HepG2 (cell line): ENCODE measurements around the gene PHEX. TPM values are rescaled to one million over a fixed set of nuclear protein-coding genes. Genes with fewer than 3 reads are reported as not detected.

Experiments used
- HHEX ChIP-seq: IDR thresholded peaks from 2 replicates; pipeline ENCODE4 v1.6.1; 2016; ENCODE audit warnings: control low read depth
- HNF4A ChIP-seq: sonication (generic); formaldehyde crosslinking; IDR thresholded peaks from 2 replicates; pipeline ENCODE4 v1.4.0; 2020; ENCODE audit warnings: missing genetic modification reagents
- ZNF253 ChIP-seq: sonication (generic); formaldehyde crosslinking; IDR thresholded peaks from 2 replicates; pipeline ENCODE4 v1.8.0; 2022; ENCODE audit warnings: mild to moderate bottlenecking, missing genetic modification reagents, borderline replicate concordance
- ZNF558 ChIP-seq: sonication (generic); formaldehyde crosslinking; IDR thresholded peaks from 2 replicates; pipeline ENCODE4 v1.9.0; 2022; ENCODE audit warnings: mild to moderate bottlenecking, missing genetic modification reagents, borderline replicate concordance
- polyA plus RNA-seq, 8 experiments: library from polyadenylated mRNA; depleted of rRNA in 3 of 8; stranded (reverse) in 7 of 8; unstranded in 1 of 8; fragments of >200 nt; fragmentation: Illumina TruSeq in 4 of 8; extraction: Trizol in 4 of 8; gene quantifications; 2 replicates each; pipeline versions ENCODE4 v1.2.1 to v1.2.3, GENCODE V29; 2011 to 2016; ENCODE audit warnings: low read depth in 4 of 8, missing spikeins in 1 of 8, mixed read lengths in 1 of 8; ENCODE audit not compliant: insufficient read depth in 1 of 8
- total RNA-seq, 5 experiments: library from RNA; depleted of rRNA; stranded (reverse); fragments of >200 nt; fragmentation: Illumina TruSeq; extraction: Trizol; gene quantifications; 2 replicates each; pipeline ENCODE4 v1.2.3, GENCODE V29; 2016; ENCODE audit warnings: low read depth in 1 of 5
- TF ChIP-seq, protein P1 (sequence below): sonication (generic); formaldehyde crosslinking; IDR thresholded peaks from 2 replicates; pipeline ENCODE4 v1.8.0; 2022; ENCODE audit warnings: missing genetic modification reagents, mild to moderate bottlenecking, inconsistent platforms, borderline replicate concordance
- TF ChIP-seq, protein P2 (sequence below), 2 experiments: sonication (generic) in 1 of 2; formaldehyde crosslinking in 1 of 2; IDR thresholded peaks; 2 replicates each; pipeline versions ENCODE4 v1.4.0 to v1.6.1; 2016 to 2020; ENCODE audit warnings: borderline replicate concordance in 1 of 2, low read depth in 1 of 2, mild to moderate bottlenecking in 1 of 2, missing genetic modification reagents in 1 of 2
- TF ChIP-seq, protein P3 (sequence below): fragments of 450-650 bp; IDR thresholded peaks from 2 replicates; pipeline ENCODE4 v1.6.1; 2017
- TF ChIP-seq, protein P4 (sequence below): sonication (generic); formaldehyde crosslinking; IDR thresholded peaks from 2 replicates; pipeline ENCODE4 v1.9.0; 2021; ENCODE audit warnings: missing genetic modification reagents, borderline replicate concordance

The PHEX gene
- total and polyA plus RNA-seq, 2 of the 13 experiments (the other 11 are each of a cell fraction or from before 2014, with no cell fraction given), result 0.01 to 0.27 TPM

DNA sequence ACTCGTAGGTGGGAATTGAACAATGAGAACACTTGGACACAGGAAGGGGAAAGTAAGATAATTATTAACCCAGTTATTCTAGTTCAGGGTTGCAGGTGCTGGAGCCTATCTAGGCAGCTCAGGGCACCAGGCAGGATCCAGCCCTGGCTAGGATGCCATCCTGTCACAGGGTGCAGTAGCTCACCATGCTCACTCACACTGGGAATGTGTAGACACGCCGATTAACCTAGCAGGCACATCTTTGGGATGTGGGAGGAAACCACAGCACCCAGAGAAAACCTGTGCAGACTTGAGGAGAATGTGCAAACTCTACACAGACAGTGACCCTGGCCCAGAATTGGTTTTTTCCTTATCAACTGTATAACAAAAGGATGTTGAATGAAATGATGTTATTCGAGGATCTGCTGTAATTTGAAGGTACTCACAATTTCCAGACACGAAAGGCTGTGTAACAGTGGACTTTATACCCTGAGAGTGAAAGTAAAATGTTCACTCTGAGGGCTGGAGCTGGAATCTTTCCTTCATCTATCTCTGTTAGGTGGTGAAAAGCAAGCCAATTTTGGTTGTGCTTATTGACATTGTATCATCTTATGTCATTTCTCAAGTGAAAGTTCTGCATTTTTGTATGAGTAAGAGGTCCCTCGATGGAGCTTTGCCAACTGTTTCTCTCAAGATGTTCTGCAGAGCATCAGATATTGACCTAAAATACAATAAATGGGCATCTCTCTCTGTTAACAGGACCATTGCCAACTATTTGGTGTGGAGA, 78.8 kb downstream of the PHEX start (continued):
- TF ChIP-seq, protein P1, sequence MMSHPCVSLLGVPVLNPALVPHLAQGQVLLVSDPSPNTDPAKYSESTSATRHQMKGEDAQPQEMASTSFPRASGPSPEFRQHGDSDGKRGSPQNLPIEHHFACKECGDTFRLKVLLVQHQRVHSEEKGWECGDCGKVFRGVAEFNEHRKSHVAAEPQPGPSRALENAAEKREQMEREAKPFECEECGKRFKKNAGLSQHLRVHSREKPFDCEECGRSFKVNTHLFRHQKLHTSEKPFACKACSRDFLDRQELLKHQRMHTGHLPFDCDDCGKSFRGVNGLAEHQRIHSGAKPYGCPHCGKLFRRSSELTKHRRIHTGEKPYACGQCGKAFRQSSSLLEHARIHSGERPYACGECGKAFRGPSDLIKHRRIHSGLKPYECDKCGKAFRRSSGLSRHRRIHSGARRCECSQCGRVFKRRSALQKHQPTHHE (CRISPR knock-in tag), result no peak
- TF ChIP-seq ZNF253 (CRISPR knock-in tag), result no peak
- TF ChIP-seq, protein P2, sequence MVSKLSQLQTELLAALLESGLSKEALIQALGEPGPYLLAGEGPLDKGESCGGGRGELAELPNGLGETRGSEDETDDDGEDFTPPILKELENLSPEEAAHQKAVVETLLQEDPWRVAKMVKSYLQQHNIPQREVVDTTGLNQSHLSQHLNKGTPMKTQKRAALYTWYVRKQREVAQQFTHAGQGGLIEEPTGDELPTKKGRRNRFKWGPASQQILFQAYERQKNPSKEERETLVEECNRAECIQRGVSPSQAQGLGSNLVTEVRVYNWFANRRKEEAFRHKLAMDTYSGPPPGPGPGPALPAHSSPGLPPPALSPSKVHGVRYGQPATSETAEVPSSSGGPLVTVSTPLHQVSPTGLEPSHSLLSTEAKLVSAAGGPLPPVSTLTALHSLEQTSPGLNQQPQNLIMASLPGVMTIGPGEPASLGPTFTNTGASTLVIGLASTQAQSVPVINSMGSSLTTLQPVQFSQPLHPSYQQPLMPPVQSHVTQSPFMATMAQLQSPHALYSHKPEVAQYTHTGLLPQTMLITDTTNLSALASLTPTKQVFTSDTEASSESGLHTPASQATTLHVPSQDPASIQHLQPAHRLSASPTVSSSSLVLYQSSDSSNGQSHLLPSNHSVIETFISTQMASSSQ (IDR thresholded peaks at IDR 0.05; ENCODE audit: low read depth), result peak; percentile 33; the same call in 1 of the 2 replicates
- TF ChIP-seq, protein P2 (CRISPR knock-in tag; IDR thresholded peaks at IDR 0.05; ENCODE audit: borderline replicate concordance), result peak; percentile 15; the same call in 1 of the 2 replicates
- TF ChIP-seq, protein P3, sequence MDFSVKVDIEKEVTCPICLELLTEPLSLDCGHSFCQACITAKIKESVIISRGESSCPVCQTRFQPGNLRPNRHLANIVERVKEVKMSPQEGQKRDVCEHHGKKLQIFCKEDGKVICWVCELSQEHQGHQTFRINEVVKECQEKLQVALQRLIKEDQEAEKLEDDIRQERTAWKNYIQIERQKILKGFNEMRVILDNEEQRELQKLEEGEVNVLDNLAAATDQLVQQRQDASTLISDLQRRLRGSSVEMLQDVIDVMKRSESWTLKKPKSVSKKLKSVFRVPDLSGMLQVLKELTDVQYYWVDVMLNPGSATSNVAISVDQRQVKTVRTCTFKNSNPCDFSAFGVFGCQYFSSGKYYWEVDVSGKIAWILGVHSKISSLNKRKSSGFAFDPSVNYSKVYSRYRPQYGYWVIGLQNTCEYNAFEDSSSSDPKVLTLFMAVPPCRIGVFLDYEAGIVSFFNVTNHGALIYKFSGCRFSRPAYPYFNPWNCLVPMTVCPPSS, result no peak
- TF ChIP-seq HNF4A, result 0 out of 2 replicates have a peak, but pooled peaks have one; percentile 18
- TF ChIP-seq ZNF558 (CRISPR knock-in tag), result no peak
- TF ChIP-seq, protein P4, sequence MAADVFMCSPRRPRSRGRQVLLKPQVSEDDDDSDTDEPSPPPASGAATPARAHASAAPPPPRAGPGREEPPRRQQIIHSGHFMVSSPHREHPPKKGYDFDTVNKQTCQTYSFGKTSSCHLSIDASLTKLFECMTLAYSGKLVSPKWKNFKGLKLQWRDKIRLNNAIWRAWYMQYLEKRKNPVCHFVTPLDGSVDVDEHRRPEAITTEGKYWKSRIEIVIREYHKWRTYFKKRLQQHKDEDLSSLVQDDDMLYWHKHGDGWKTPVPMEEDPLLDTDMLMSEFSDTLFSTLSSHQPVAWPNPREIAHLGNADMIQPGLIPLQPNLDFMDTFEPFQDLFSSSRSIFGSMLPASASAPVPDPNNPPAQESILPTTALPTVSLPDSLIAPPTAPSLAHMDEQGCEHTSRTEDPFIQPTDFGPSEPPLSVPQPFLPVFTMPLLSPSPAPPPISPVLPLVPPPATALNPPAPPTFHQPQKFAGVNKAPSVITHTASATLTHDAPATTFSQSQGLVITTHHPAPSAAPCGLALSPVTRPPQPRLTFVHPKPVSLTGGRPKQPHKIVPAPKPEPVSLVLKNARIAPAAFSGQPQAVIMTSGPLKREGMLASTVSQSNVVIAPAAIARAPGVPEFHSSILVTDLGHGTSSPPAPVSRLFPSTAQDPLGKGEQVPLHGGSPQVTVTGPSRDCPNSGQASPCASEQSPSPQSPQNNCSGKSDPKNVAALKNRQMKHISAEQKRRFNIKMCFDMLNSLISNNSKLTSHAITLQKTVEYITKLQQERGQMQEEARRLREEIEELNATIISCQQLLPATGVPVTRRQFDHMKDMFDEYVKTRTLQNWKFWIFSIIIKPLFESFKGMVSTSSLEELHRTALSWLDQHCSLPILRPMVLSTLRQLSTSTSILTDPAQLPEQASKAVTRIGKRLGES (CRISPR knock-in tag), result no peak
- no peak for TF ChIP-seq HHEX (CRISPR knock-in tag)
